ENCODE results near the gene TRIP12. TPM values are rescaled to one million over a fixed set of nuclear protein-coding genes. Genes with fewer than 3 reads are reported as not detected.
"Not testable (repeated sequence)": the region's sequence is repeated elsewhere in the genome, so short reads cannot be mapped to it uniquely, and the experiment has no call there.

Gene TRIP12
- total RNA-seq, 4 donors from 2014 or later: 156 to 182 (median 168) TPM

DNA sequence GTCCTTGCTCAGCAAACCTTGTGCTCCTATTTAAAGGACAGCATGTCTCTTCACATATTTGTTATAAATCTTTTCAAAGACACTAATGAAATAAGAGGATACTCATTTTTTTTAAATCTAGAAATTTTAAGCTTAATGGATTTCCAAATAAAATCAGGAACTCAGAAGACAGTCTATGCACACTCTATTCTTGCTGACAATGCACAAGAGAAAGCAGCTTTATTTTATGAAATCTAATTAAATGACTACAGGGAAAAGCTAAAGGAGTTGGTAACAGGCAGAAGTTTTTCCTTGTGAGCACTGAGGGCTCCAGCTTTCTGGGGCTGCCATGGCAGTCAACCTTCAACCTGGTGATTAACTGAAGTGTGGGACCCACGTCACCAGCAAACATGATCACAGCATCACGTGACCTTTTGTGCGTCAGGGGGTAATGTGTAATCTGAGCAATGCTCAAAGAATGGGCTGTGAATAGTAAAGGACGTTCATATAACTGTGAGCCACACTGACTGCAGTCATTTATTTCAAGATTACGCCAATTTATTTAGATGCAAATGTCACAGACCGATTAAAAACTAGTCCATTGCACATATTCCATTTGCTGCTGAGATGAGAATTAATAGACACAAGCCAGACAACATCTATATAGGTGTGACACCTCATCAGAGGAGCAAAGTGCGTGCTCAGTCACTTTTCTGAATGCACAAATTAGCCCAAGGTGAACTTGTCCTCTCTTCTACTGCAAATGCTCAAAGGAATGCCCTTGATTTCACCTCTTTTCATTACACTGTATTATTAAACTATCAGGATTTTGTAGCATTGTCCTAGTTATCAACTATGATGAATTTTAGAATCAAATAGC lies 195.9 kb downstream of the TRIP12 start:
- Histone ChIP-seq H3K27ac (replicated peaks in 1 of 4) (no peak overlapping the region), H3K27me3 (peaks cover 0 to 8% (median 0%) of the 10 kb centered on the region in 4 donors), H3K36me3 (no peaks in the 10 kb centered on the region), H3K4me3 (no peak overlapping the region), H3K4me1 (no peaks in the 10 kb centered on the region), H3K9me3 (peaks cover 0 to 4% (median 0%) of the 10 kb centered on the region in 4 donors)
- intact Hi-C loops (cut with DNase I): no loop called here
- WGBS: 69% methylated on average over 7 of the region's 7 CpGs
- no peak for DNase-seq (ENCODE audit: extremely low spot score)
- TF ChIP-seq CTCF (IDR thresholded peaks at IDR 0.05): no peak
- TF ChIP-seq POLR2AphosphoS5 (IDR thresholded peaks at IDR 0.05): no peak
- no peak for TF ChIP-seq POLR2A (IDR thresholded peaks at IDR 0.05; ENCODE audit: low read depth)
- no peak for TF ChIP-seq EP300 (IDR thresholded peaks at IDR 0.05)

- H3K36me3 ChIP-seq; H3K27ac ChIP-seq (replicated peaks in 1 of 4); intact Hi-C loops (cut with DNase I); H3K4me3 ChIP-seq; H3K4me1 ChIP-seq; DNase-seq (ENCODE audit: extremely low spot score); H3K9me3 ChIP-seq: not testable (repeated sequence)
- WGBS: 81% methylated on average over 3 of the region's 3 CpGs
- peaks cover 0 to 31% (median 0%) of the 10 kb centered on the region in 4 donors for H3K27me3 ChIP-seq
Measured at GRCh38 chr2:229723192-229723591, 198.6 kb downstream of the TRIP12 start.

DNA sequence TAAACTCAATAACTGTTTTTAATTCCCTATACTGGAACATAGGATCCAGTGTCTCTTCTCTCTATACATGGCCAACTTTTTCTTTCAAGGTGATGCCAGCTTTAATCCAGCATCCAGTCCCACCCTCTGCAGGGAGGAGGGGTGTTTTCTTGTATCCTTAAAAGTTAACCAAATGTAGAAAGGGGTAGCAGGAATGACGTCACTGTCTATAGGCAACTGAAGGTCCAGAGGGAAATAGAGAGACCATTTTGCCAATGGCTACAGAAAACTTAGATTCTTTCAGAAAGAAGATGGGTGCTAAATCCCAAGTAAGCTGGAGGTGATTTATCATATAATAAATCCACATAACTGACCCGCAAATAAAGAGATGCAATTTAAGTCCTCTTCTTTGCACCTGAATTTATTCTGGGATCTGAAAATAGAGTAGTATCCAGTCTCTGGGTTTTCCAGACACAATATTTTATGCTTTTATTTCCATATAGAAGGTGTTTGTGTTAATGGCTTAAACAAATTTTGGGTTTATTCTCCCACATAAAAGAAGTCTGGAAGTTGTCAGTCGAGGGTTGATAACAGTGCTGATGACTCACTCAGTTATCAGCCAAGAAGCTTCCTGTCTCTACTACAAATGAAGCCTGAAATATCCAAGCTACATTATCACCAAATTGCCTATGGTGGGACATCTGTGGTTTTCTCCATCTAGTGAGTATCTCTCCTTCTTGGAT lies 201.7 kb downstream of the TRIP12 start:
- Histone ChIP-seq H3K27me3 (peaks cover 0 to 54% (median 13%) of the 10 kb centered on the region in 4 donors), H3K36me3 (no peaks in the 10 kb centered on the region), H3K4me3 (no peak overlapping the region), H3K9me3 (peaks cover 0 to 4% (median 0%) of the 10 kb centered on the region in 4 donors), H3K27ac (replicated peaks in 1 of 4) (no peak overlapping the region), H3K4me1 (peaks cover 3 to 8% (median 4%) of the 10 kb centered on the region in 4 donors)
- 73% methylated on average over 3 of the region's 3 CpGs for WGBS
- no peak for TF ChIP-seq EP300 (IDR thresholded peaks at IDR 0.05)
- TF ChIP-seq POLR2AphosphoS5 (IDR thresholded peaks at IDR 0.05): no peak
- TF ChIP-seq POLR2A (IDR thresholded peaks at IDR 0.05; ENCODE audit: low read depth): no peak
- no peak for TF ChIP-seq CTCF (IDR thresholded peaks at IDR 0.05)
- DNase-seq (ENCODE audit: extremely low spot score): no peak
- intact Hi-C loops (cut with DNase I): no loop called here

- peaks cover 0 to 4% (median 0%) of the 10 kb centered on the region in 4 donors for H3K9me3 ChIP-seq
- H3K4me3 ChIP-seq: no peak overlapping the region
- no peak overlapping the region for H3K27ac ChIP-seq (replicated peaks in 1 of 4)
- intact Hi-C loops (cut with DNase I): no loop called here
- no peak for DNase-seq (ENCODE audit: extremely low spot score)
- peaks cover 0 to 74% (median 28%) of the 10 kb centered on the region in 4 donors for H3K27me3 ChIP-seq
- WGBS: 56% methylated on average over 2 of the region's 2 CpGs
- TF ChIP-seq EP300 (IDR thresholded peaks at IDR 0.05) (no peak), CTCF (IDR thresholded peaks at IDR 0.05) (no peak), POLR2A (IDR thresholded peaks at IDR 0.05; ENCODE audit: low read depth) (no peak), POLR2AphosphoS5 (IDR thresholded peaks at IDR 0.05) (no peak)
- peaks cover 16 to 28% (median 22%) of the 10 kb centered on the region in 4 donors for H3K4me1 ChIP-seq
- H3K36me3 ChIP-seq: no peaks in the 10 kb centered on the region
Measured at GRCh38 chr2:229718057-229718456, 203.8 kb downstream of the TRIP12 start.

DNA sequence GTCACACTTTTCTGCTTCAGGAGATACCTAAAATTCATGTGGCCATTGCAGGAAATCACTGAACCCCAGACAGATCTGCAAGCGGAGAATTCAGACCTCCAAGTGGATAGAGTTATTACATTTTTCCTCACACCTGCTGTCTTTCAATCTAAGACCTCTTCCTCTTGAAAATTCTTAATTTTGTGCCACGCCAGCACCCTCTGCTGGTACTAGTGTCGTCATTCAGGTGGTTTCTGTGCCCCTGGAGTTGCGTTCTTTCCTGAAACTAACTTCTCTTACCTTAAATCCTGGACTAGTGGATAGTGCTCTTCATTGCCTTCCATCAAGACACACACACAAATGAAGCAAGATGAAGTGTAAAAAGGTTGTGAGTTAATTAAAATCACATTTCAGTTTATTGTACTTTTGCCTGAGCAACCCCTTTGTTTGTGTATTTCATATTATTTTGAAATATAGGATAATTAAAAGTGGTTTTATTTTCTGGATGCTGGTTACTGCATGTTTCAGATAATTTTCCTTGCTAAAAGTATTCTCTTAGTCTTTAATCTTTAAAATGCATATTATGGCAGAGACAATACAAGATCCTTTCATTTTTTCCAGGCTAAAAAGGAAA lies 205.8 kb downstream of the TRIP12 start:
- intact Hi-C loops (cut with DNase I): no loop called here
- DNase-seq (ENCODE audit: extremely low spot score): no peak
- H3K27ac ChIP-seq (replicated peaks in 1 of 4): no peak overlapping the region
- H3K4me3 ChIP-seq: no peak overlapping the region
- TF ChIP-seq CTCF (IDR thresholded peaks at IDR 0.05) (no peak), POLR2AphosphoS5 (IDR thresholded peaks at IDR 0.05) (no peak), POLR2A (IDR thresholded peaks at IDR 0.05; ENCODE audit: low read depth) (no peak), EP300 (IDR thresholded peaks at IDR 0.05) (no peak)
- WGBS: 15% methylated on average over 4 of the region's 4 CpGs
- H3K9me3 ChIP-seq: no peaks in the 10 kb centered on the region
- peaks cover 16 to 28% (median 22%) of the 10 kb centered on the region in 4 donors for H3K4me1 ChIP-seq
- no peaks in the 10 kb centered on the region for H3K36me3 ChIP-seq
- H3K27me3 ChIP-seq: peaks cover 0 to 93% (median 31%) of the 10 kb centered on the region in 4 donors

All from esophagus muscularis mucosa (tissue), 4 donors.